Urinary bladder (tissue), 4 donors: Measurements from ENCODE around the gene PRPF19. TPM values are rescaled to one million over a fixed set of nuclear protein-coding genes. Genes with fewer than 3 reads are reported as not detected.
A peak's percentile ranks its signal among the peaks of the same experiment; 100 is the strongest.

Experiments used
- DNase-seq: peaks from one replicate; pipeline ENCODE4 v3.0.0-alpha.2; 2015; ENCODE audit errors: extremely low spot score
- H3K27ac ChIP-seq: one replicate; pipeline ENCODE4 v1.5.1; 2013; ENCODE audit warnings: low read depth, mild to moderate bottlenecking, moderate library complexity
- H3K36me3 ChIP-seq: one replicate; pipeline ENCODE4 v1.6.1; 2013; ENCODE audit warnings: mild to moderate bottlenecking, moderate library complexity; ENCODE audit not compliant: insufficient read depth
- H3K4me1 ChIP-seq: one replicate; pipeline ENCODE4 v1.6.1; 2013; ENCODE audit warnings: mild to moderate bottlenecking, moderate library complexity; ENCODE audit not compliant: insufficient read depth
- H3K4me3 ChIP-seq: one replicate; pipeline ENCODE4 v1.5.1; 2013; ENCODE audit warnings: low read depth, low read length
- WGBS: extraction: QIAGEN DNeasy Blood & Tissue Kit; methylation state at CpG from one replicate; pipeline ENCODE4 v1.1.7; 2013; 5-methylcytosine and 5-hydroxymethylcytosine counted together
- polyA plus RNA-seq: library from polyadenylated mRNA; stranded (reverse); fragments of 200-250 nt; gene quantifications from one replicate; pipeline ENCODE4 v1.2.3, GENCODE V29; 2013
- total RNA-seq: library from RNA; depleted of rRNA; stranded (reverse); fragments of >200 nt; gene quantifications from one replicate; pipeline ENCODE4 v1.2.3, GENCODE V29; 2014
- donor health status: healthy with polysubstance abuse.
- donor health status: healthy.

The PRPF19 gene
- total and polyA plus RNA-seq, 2 donors: 31.2 to 83.0 TPM

- Histone ChIP-seq H3K36me3 (no peaks in the 10 kb centered on the region), H3K4me3 (no peak overlapping the region), H3K27ac (no peak overlapping the region), H3K4me1 (no peaks in the 10 kb centered on the region)
- 90% methylated on average over 11 of the region's 11 CpGs for WGBS
- DNase-seq: no peak
Measured at GRCh38 chr11:60944490-60945294, 38.3 kb upstream of the PRPF19 start.

- 67% methylated on average over 9 of the region's 9 CpGs for WGBS
- Histone ChIP-seq H3K27ac (no peak overlapping the region), H3K4me3 (no peak overlapping the region), H3K4me1 (no peaks in the 10 kb centered on the region), H3K36me3 (no peaks in the 10 kb centered on the region)
- peak; percentile 48 for DNase-seq
Measured at GRCh38 chr11:60942970-60943565, 36.7 kb upstream of the PRPF19 start.

- Histone ChIP-seq H3K4me3 (no peak overlapping the region), H3K27ac (no peak overlapping the region), H3K4me1 (no peaks in the 10 kb centered on the region), H3K36me3 (no peaks in the 10 kb centered on the region)
- 76% methylated on average over 4 of the region's 4 CpGs for WGBS
- DNase-seq: no peak
Measured at GRCh38 chr11:60942219-60942618, 35.8 kb upstream of the PRPF19 start.

GRCh38 chr11:60941371-60942119, 35.2 kb upstream of the PRPF19 start:
- no peak for DNase-seq
- H3K36me3 ChIP-seq: no peaks in the 10 kb centered on the region
- no peak overlapping the region for H3K4me3 ChIP-seq
- 82% methylated on average over 6 of the region's 6 CpGs for WGBS
- H3K27ac ChIP-seq: no peak overlapping the region
- H3K4me1 ChIP-seq: no peaks in the 10 kb centered on the region

GRCh38 chr11:60939855-60940254, 33.5 kb upstream of the PRPF19 start:
- no peaks in the 10 kb centered on the region for H3K4me1 ChIP-seq
- H3K4me3 ChIP-seq: no peak overlapping the region
- WGBS: 52% methylated on average over 2 of the region's 2 CpGs
- no peak for DNase-seq
- H3K36me3 ChIP-seq: no peaks in the 10 kb centered on the region
- no peak overlapping the region for H3K27ac ChIP-seq

- Histone ChIP-seq H3K27ac (no peak overlapping the region), H3K4me3 (no peak overlapping the region), H3K4me1 (no peaks in the 10 kb centered on the region), H3K36me3 (no peaks in the 10 kb centered on the region)
- no peak for DNase-seq
- WGBS: 87% methylated on average over 7 of the region's 7 CpGs
Measured at GRCh38 chr11:60939301-60939700, 32.9 kb upstream of the PRPF19 start.

- Histone ChIP-seq H3K4me1 (no peaks in the 10 kb centered on the region), H3K4me3 (no peak overlapping the region), H3K27ac (no peak overlapping the region), H3K36me3 (no peaks in the 10 kb centered on the region)
- DNase-seq: no peak
- WGBS: 79% methylated on average over 9 of the region's 9 CpGs
Measured at GRCh38 chr11:60938500-60938899, 32.1 kb upstream of the PRPF19 start.

- no peaks in the 10 kb centered on the region for H3K4me1 ChIP-seq
- H3K27ac ChIP-seq: no peak overlapping the region
- no peaks in the 10 kb centered on the region for H3K36me3 ChIP-seq
- WGBS: 92% methylated on average over 8 of the region's 8 CpGs
- H3K4me3 ChIP-seq: no peak overlapping the region
- no peak for DNase-seq
Measured at GRCh38 chr11:60937811-60938210, 31.4 kb upstream of the PRPF19 start.

- H3K4me1 ChIP-seq: no peaks in the 10 kb centered on the region
- no peak for DNase-seq
- no peaks in the 10 kb centered on the region for H3K36me3 ChIP-seq
- no peak overlapping the region for H3K27ac ChIP-seq
- 71% methylated on average over 12 of the region's 12 CpGs for WGBS
- no peak overlapping the region for H3K4me3 ChIP-seq
Measured at GRCh38 chr11:60937144-60937527, 30.8 kb upstream of the PRPF19 start.

- no peak overlapping the region for H3K27ac ChIP-seq
- 86% methylated on average over 18 of the region's 18 CpGs for WGBS
- H3K4me3 ChIP-seq: no peak overlapping the region
- H3K36me3 ChIP-seq: no peaks in the 10 kb centered on the region
- no peak for DNase-seq
- H3K4me1 ChIP-seq: no peaks in the 10 kb centered on the region
Measured at GRCh38 chr11:60936467-60937143, 30.2 kb upstream of the PRPF19 start.

GRCh38 chr11:60935676-60936442, 29.5 kb upstream of the PRPF19 start:
- 84% methylated on average over 27 of the region's 27 CpGs for WGBS

GRCh38 chr11:60934790-60935605, 28.6 kb upstream of the PRPF19 start:
- Histone ChIP-seq H3K4me3 (no peak overlapping the region), H3K4me1 (no peaks in the 10 kb centered on the region), H3K27ac (no peak overlapping the region), H3K36me3 (no peaks in the 10 kb centered on the region)
- no peak for DNase-seq
- WGBS: 87% methylated on average over 21 of the region's 21 CpGs

More at GRCh38 chr11:60935676-60936442, 29.5 kb upstream of the PRPF19 start:
- no peaks in the 10 kb centered on the region for H3K4me1 ChIP-seq
- H3K27ac ChIP-seq: no peak overlapping the region
- H3K36me3 ChIP-seq: no peaks in the 10 kb centered on the region
- H3K4me3 ChIP-seq: no peak overlapping the region
- no peak for DNase-seq
